ENCODE results near the gene C21orf91.
"Not testable (repeated sequence)": the region's sequence is repeated elsewhere in the genome, so short reads cannot be mapped to it uniquely, and the experiment has no call there.

The C21orf91 gene

GRCh38 chr21:17777072-17777765 is 41.9 kb downstream of the C21orf91 start:
- no peak for DNase-seq (ENCODE audit: low spot score)

DNA sequence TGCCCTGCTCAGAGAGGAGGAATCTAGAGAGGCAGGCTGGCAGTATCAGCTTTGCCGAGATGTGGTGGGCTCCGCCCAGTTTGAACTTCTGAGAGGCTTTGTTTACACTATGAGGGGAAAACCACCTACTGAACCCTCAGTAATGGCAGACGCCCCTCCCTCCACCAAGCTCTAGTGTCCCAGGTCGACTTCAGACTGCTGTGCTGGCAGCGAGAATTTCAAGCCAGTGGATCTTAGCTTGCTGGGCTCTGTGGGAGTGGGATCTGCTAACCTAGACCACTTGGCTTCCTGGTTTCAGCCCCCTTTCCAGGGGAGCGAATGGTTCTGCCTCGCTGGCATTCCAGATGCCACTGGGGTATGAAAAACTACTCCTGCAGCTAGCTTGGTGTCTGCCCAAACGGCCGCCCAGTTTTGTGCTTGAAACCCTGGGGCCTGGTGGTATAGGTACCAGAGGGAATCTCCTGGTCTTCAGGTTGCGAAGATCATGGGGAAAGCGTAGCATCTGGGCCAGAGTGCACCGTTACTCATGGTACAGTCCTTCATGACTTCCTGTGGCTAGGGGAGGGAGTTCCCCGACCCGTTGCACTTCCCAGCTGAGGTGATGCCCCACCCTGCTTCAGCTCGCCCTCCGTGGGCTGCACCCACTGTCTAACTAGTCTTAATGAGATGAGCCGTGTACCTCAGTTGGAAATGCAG is 43.6 kb downstream of the C21orf91 start:
- no peak for DNase-seq (ENCODE audit: low spot score)

- not testable (repeated sequence) for DNase-seq (ENCODE audit: low spot score)
Measured at GRCh38 chr21:17775021-17775420, 44.1 kb downstream of the C21orf91 start.

DNA sequence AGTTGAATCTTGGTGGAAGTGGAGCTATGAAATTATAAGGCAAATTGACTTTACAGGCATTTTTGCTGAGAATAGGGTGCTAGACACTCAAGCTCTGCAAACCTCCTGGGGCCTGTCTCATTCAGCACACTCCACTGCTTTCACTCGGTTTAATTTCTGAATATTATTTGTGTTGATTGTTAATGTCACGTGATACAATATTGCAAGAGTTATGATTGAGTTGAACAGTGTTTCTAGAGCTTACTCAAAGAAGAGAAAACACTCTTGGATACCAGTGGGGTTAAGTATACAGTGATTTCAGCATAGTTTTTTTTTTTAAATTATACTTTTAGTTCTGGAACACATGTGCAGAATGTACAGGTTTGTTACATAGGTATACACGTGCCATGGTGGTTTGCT is 49.7 kb downstream of the C21orf91 start:
- DNase-seq (ENCODE audit: low spot score): no peak

- no peak for DNase-seq (ENCODE audit: low spot score)
Measured at GRCh38 chr21:17768840-17769446, 50.2 kb downstream of the C21orf91 start.

DNA sequence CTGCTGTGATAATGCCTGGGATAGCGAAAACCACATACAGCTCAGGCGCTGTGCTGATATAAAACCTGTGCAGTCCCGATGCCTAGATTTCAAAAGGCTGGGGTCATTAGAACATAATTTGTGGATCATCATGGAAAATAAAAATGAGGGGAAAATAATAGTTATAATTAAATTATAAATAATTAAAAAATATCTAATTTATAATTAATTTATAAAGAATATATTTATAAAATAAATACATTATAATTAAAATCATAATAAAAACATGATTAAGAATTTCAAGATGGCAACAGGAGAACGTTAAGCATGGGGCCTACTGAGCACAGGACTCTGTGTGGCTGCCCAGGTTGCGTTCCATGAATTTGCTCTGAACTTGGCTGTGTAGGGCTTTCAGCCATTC is 53.9 kb downstream of the C21orf91 start:
- DNase-seq (ENCODE audit: low spot score): no peak

DNA sequence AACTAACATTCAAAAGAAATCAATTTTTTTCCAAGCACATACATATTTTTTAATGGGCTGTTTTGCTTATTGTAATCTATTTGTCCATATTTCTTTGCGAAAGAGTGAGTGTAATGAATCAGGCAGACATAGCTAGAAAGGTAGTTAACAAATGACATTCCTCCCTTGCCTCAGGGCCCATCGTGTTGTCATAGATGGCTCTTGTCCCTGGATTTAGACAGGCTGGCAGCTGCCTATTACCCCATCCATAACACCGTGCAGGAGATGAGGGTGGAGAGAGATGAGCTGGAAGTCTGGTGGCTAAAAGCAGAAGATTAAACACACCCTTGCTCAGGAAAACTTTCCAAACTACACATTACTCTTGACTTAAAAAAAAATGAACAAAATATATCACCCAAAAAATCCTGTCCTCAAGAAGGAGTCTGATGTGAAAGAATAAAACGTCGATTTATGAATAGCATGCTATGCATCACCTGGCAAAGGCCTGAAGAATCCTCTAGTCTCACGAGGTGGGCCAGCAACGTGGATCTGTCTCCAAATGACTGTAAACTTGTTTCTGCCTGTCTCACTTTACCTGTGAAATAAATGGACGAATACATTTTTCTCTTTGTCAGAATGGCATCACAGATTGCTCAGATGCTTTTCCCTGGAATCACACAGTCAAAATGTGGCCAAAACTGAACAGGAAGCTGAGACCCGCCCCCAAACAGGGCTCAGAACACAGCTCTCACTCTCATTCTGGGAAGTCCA is 55.7 kb downstream of the C21orf91 start:
- DNase-seq (ENCODE audit: low spot score): no peak

DNA sequence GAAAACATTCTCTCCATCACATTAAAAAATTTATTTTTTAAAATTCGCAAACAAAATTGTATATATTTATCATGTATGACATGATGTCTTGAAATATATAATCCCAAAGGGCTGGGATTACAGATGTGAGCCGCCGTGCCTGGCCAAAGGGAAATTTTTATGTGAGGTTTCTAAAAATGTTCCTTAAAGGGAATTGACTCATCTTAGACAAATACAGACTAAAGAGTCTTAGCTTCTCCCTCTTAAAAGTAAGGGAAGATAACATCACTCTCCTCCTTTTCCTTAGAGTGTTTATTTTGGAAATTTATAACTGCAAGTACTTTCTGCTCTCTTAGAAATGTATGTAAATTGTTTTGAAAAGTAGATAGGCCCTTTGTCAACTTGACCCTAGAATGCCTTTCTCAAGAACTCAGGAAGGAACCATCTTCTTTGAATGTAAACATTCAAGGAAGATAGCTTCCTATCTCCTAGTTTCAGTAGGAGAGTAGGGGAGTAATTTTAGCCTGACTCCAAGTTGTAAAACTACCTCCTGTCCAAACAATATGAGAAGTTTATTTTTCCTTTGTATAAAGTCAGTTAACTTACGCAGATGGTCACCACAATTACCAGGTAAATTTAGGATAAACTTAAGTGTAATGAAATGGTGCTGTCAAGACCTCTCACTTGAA is 59.5 kb downstream of the C21orf91 start:
- DNase-seq (ENCODE audit: low spot score): no peak

GRCh38 chr21:17758683-17759082 is 60.5 kb downstream of the C21orf91 start:
- DNase-seq (ENCODE audit: low spot score): no peak

GRCh38 chr21:17757671-17758070 is 61.5 kb downstream of the C21orf91 start:
- no peak for DNase-seq (ENCODE audit: low spot score)

- no peak for DNase-seq (ENCODE audit: low spot score)
Measured at GRCh38 chr21:17753736-17754135, 65.4 kb downstream of the C21orf91 start.

- no peak for DNase-seq (ENCODE audit: low spot score)
Measured at GRCh38 chr21:17752171-17752570, 67.0 kb downstream of the C21orf91 start.

- DNase-seq (ENCODE audit: low spot score): no peak
Measured at GRCh38 chr21:17746920-17747319, 72.2 kb downstream of the C21orf91 start.

- DNase-seq (ENCODE audit: low spot score): no peak
Measured at GRCh38 chr21:17745086-17745485, 74.1 kb downstream of the C21orf91 start.

DNA sequence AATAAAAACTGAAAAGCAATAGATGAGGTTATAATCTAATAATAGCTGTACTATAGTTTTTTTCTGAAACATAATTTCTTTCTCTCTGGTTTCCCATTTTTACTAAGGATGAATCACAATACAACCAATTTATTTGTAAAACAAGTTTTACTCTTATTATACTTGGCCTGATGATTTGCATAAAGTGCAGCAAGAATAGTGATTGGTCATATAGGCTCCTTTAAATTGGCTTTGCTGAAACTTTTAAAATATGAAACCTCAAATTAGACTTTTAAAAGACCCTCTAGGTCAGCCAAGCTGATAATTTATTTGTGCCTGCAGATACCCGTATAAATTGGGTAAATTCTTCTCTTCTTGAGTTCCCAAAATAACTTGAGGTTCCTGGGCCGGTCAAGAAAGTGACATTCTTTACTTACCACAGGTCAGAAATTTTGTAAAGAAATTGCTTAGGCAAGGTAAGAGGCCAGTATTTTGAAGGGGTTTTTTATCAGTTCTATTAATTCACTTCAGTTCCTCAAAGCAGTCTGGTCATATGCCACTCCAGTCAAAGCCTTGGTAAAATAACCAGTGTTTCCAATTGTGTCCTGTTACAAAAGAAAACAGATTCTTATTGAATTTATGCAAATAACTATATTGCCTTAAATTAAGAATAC is 76.1 kb downstream of the C21orf91 start:
- no peak for DNase-seq (ENCODE audit: low spot score)

GRCh38 chr21:17742181-17742580 is 77.0 kb downstream of the C21orf91 start:
- DNase-seq (ENCODE audit: low spot score): no peak
